Left kidney (tissue), 8 donors: Measurements from ENCODE around the gene PFDN6. TPM values are rescaled to one million over a fixed set of nuclear protein-coding genes. Genes with fewer than 3 reads are reported as not detected.
"Not testable (repeated sequence)": the region's sequence is repeated elsewhere in the genome, so short reads cannot be mapped to it uniquely, and the experiment has no call there.

Experiments
- DNase-seq: peaks from one replicate; pipeline ENCODE4 v3.0.0-alpha.2; 2013
- long read RNA-seq, 8 donors: transcript quantifications; one replicate each; lab custom pipeline, GENCODE V29; 2026
- polyA plus RNA-seq: library from polyadenylated mRNA; unstranded; fragments of 120-200 nt; gene quantifications from one replicate; pipeline ENCODE4 v1.2.1, GENCODE V29; 2013; ENCODE audit not compliant: insufficient read length

The PFDN6 gene
- 65.4 TPM for polyA plus RNA-seq
- long read RNA-seq, donor 1, transcript PFDN6-201 (4 exons, 740 nt) = major isoform, 10 of 27 reads
- long read RNA-seq, donor 1, partial matches to known transcripts = 12 of 27 reads
- long read RNA-seq, donor 1, other reads (novel, unspliced or antisense) = 0 of 27 reads
- long read RNA-seq, donor 2, transcript PFDN6-201 (4 exons, 740 nt) = major isoform, 8 of 33 reads
- long read RNA-seq, donor 2, transcript PFDN6-204 (5 exons, 884 nt) = minor isoform, 7 of 33 reads
- long read RNA-seq, donor 2, partial matches to known transcripts = 15 of 33 reads
- long read RNA-seq, donor 2, other reads (novel, unspliced or antisense) = 0 of 33 reads
- long read RNA-seq, donor 3, transcript PFDN6-201 (4 exons, 740 nt) = major isoform, 6 of 32 reads
- long read RNA-seq, donor 3, partial matches to known transcripts = 23 of 32 reads
- long read RNA-seq, donor 3, other reads (novel, unspliced or antisense) = 0 of 32 reads
- long read RNA-seq, donor 4, partial matches to known transcripts = 0 of 2 reads
- long read RNA-seq, donor 4, other reads (novel, unspliced or antisense) = 0 of 2 reads
- long read RNA-seq, donor 5, transcript PFDN6-201 (4 exons, 740 nt) = minor isoform, 10 of 88 reads
- long read RNA-seq, donor 5, transcript PFDN6-204 (5 exons, 884 nt) = major isoform, 11 of 88 reads
- long read RNA-seq, donor 5, partial matches to known transcripts = 43 of 88 reads
- long read RNA-seq, donor 5, other reads (novel, unspliced or antisense) = 18 of 88 reads
- long read RNA-seq, donor 6, transcript PFDN6-201 (4 exons, 740 nt) = major isoform, 5 of 65 reads
- long read RNA-seq, donor 6, partial matches to known transcripts = 40 of 65 reads
- long read RNA-seq, donor 6, other reads (novel, unspliced or antisense) = 13 of 65 reads
- long read RNA-seq, donor 7, transcript PFDN6-204 (5 exons, 884 nt) = minor isoform, 7 of 117 reads
- long read RNA-seq, donor 7, transcript PFDN6-201 (4 exons, 740 nt) = major isoform, 8 of 117 reads
- long read RNA-seq, donor 7, partial matches to known transcripts = 91 of 117 reads
- long read RNA-seq, donor 7, other reads (novel, unspliced or antisense) = 6 of 117 reads
- long read RNA-seq, donor 8, transcript PFDN6-204 (5 exons, 884 nt) = major isoform, 5 of 11 reads
- long read RNA-seq, donor 8, partial matches to known transcripts = 0 of 11 reads
- long read RNA-seq, donor 8, other reads (novel, unspliced or antisense) = 0 of 11 reads

DNA sequence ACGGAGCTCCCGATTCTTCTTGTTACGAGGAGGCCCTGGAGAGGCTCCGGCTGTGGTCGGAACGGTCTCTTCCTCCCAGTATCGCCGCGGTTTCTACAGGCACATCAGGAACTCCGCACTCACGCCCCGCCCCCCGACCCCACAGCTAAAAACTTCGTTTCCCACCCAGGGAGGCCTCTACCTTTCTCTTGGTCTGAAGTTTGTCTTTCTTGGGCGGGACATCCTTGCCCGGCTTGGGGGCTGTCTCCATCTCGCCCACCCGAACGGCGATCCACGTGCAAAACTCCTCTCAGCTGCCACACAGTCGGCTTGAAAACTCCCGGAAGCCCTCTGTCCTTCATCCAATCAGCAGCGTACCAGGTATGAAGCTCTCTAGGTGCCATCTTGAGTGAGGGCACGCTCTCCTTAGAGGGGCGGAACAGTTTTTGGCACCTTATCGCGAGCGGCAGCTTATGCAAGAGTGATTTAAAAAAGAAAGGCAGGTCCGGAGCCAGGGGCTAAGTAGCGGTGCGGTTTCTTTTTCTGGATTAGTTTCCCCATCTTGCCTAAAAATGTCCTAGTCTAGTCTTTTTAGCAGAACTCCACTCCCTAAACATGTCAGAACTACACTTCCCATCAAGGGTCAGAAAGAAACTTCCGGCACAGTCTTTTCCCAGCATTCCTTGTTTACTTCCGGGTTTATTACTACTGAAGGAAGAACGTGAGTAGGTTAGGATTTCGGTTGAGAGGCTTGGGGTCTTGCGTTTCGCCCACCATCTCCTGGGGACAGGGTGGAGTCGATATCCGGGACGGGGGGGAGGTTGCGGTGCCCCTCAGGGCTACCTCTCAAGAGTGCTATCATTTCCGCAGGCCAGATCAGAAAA, at the start of gene PFDN6, which contains the start of gene WDR46:
PFDN6 (plus strand) TSS at position 681 of the 863 bp plus-strand sequence. CDS start 256 bp downstream, outside the sequence.
WDR46 (minus strand) TSS at position 319 of the 863 bp plus-strand sequence; CDS start at position 250, 69 bp downstream.
- DNase-seq = peak; percentile 94

DNA sequence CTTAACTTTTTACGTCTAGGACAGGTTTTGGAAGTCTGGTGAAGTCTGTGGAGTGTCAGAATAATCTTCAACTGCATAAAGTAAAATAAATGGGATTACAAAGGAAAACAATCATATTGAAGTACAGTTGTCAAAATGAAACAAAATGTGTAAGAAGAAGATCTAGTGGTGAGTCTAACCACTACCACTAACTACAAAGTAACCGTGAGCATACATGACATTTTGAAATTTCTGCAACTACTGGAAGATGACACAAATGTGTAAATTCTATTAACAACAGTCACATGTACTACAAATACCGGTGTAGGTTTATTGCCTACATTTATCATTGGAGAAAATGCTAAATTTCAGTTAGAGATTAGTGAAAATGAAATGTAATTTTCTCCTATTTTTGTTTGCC, 47.4 kb upstream of the PFDN6 start:
- no peak for DNase-seq

DNA sequence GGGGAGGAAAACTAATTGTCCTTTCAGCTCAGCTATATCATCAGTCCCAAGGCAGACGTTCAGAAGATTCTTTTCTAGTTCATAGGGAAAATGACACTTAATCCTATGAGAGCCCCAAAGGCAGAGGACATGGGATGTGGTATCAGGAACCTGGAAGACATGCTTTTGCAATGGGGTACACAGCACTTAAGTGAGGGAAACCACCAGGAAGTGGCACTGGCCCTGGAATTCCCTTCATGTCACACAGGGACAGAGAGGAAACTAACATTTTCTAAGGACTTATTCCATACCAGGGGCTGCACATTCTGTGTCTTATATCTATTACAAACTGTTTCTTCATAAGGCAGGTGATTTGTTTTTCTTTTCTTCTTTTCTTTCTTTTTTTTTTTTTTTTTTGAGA, 45.9 kb upstream of the PFDN6 start:
- DNase-seq = no peak

DNA sequence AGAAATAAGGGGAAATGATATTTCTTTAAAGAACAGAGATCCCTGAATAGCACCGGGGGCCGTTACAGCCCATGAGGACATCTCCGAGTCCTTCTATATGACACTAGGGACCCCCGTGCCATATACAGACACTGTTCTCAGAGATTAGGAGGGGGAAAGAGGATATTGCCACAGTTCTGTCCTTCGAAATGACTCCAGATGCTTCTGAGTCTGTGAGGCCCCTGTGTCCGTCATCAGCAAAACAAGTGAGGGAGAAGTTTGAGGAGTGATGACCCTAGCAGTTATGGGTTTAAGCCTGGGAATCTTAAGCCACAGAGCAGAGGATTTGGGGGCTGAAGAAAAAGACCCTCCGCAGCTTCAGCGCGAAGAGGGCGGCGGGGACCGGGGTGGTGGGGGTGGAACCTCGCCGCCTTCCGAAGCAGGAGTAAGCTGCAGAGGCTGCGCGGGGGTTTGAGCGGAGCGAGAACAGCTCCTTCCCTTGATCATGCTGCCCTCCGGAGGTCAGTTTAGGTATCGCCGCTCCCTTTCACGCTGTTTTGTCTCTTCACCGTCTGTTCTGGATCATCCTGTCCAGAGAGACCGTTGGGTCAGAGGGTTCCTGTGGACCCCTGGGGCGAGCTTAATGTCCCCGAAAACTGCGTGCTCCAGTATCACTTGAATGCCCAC, 41.3 kb upstream of the PFDN6 start:
- peak; percentile 92 for DNase-seq

DNA sequence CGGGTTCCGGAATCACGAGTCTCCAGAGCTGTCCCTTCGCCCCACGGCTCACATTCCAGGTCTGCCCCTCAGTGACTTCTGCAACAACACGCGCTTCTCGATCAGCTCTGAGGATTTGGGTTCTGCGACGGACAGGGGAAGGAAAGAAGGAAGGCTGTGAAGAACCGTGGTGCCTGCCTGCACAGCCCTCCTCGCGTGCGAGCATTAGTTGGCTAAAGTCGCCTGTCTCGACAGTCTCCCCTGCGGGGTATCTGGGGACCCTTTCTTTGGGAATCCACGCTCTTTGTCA, 40.8 kb upstream of the PFDN6 start:
- DNase-seq = no peak

DNA sequence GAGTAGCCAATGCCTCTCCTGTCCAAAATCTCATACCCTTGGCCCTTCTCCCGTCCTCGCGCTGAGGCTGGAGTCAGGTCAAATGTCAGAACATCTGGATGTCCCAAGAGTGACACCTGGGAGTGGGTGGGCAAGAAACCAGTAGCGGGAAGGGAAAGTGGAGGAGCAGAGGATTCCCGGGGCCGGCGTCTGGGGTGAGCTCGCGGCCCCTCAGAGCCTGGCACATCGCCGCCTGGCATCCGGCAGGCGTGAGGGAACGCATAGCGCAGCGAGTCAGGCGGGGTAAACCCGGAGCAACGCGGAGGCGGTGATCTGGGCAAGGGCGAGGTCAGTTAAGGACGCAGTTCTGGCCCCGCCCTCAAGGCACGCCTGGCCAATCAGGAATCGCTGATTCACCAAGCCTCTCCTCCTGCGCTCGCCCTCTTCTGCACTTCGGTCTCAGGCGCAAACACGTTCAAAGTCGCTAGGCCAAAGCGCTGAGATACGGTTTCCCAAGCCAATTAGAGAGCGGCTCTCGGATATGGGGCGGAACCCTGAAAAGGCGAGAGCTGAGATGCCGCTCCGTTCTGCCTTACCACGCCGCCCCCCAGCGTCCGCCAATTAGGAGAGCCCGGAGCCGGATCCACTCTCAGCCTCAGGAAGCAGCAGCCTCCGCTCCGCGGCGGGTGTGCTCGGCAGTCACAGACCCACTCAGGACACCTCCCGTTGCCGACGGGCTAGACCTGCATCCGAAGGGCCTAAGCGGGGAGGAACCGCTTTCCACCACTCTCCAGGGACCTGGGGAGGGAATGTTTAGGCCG, 40.3 kb upstream of the PFDN6 start:
- peak; percentile 97 for DNase-seq

DNA sequence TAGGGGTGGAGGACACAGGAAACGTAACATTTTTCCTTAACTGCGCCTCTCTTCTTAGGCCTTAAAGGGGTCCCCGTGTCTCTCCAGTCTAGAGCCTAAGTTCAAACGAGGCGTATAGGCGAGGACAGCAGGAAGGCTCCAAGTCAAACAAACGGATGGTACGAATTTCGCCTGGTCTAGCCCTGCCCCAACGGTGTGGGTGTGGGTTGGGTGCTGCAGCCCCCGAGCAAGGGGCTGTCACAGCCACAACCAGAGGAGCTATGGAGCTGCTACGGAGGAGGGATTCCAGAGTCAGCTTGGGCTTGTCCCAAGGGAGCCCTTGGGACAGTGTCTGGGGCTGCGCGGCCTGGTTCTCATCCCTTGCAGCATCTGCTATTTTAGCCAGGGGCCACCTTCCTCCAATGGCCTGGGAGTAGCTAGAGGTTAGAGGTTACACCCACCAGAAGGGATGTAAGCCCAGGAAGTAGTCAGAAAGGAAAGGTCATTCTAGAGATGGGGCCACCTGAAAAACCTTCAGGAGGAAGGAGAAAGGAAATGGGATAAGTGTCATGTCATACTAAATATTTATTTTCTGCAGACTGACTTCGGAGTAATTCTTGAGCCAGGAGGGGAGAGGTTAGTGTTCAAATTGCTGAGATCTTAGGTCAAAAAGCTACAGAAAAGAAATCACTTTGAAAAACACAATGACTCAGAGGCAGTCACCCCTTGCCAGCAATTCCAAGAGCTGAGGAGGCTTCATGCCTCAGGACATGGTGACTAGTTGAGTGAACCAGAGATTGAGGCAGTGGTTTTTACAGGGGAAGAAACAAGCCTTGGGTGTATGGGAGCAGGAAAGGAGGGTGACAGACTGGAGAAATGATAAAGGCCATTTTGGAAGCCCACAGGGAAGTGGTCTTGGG, 39.4 kb upstream of the PFDN6 start:
- no peak for DNase-seq

DNA sequence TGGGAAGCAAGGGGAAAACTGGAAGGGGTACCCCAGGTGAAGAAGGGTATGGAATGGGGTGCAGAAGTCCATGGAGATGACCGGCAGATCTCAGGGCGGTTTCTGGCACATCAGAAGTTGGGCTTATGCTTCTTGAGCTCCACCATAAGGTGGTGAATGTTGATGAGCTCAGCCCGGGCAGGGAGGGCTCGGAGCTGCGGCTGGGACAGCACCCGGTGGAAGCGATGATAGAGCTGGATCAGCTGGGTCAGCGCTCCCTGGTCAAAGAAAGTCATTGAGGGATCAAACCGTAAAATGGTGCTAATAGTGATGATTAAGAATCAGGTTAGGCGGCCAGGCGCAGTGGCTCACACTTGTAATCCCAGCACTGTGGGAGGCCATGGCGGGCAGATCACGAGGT, 38.7 kb upstream of the PFDN6 start:
- DNase-seq = no peak

DNA sequence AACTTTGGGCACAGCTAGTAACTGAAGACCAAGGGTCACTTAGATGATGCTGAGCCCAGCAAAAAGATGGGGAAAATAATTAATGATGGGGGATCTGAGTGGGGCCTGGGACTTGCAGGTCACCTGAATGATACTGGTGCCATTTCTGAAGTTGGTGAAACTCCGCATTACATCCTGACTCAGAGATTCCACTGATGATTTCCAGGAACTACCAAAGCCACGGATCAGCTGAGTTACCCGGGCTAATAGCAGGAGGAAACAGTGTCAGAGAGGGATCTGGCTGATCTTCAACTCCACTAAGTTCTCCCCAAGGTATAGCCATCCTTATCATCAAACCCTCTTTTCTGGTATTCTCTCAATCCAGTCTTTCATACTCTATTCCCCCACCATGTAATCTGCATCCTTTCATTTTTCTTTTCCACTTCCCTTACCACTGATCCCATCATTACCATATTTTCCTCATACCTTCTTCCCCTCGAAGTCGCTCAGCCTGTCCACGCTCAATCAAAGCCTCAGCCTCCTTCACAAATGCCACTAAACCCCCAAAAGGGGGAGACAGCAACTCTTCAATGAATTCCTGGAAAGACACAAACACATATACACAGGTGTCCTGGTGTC, 37.9 kb upstream of the PFDN6 start:
- DNase-seq = no peak

DNA sequence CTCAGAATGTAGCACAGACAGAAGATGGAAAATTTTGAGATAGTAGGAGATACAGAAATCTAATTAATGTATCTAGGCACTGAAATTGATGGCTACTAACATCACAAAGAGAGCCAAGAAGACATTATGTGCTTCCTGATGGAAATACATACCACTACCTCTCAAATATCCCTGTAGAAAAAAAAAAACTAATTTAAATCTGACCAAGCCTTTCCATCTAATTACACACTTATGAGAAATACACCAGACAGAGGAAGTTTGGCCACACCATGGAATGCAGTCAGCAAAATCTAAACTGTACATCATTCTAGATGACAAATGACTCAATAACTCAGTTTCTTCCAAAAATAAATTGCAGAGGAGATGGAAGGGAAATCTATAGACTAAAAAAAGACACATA, 36.6 kb upstream of the PFDN6 start:
- DNase-seq = no peak

DNA sequence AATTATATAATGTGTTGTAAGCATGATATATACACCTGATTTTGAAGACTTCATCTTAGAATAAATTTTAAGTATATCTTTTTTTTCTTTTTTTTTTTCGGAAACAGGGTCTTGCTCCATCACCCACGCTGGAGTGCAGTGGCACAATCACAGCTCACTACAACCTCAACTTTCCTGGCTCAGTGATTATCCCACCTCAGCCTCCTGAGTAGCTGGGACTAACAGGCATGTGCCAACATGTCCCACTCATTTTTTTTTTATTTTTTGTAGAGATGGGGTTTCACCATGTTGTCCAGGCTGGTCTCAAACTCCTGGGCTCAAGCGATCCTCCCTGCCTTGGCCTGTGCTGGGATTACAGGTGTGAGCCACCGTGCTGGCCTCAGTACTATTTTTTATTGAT, 34.8 kb upstream of the PFDN6 start:
- no peak for DNase-seq

DNA sequence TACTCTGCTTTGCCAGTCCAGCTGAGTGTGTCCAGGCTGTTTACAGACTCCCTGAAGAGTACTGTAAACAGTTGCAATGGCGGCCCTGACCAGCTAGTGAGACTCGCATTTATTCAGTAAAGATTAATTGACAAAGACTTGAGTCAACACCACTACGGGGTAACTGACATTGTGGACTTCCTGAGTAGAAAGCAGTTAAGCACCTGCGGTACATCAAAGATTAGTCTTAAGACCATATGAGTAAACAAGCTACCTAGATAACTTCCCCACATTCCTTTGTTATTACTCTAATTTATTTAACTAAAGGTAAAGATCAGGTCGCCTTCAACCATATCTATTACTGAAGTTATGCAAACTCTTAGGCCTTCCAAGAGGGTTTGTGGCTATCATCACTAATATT, 30.4 kb upstream of the PFDN6 start:
- no peak for DNase-seq

DNA sequence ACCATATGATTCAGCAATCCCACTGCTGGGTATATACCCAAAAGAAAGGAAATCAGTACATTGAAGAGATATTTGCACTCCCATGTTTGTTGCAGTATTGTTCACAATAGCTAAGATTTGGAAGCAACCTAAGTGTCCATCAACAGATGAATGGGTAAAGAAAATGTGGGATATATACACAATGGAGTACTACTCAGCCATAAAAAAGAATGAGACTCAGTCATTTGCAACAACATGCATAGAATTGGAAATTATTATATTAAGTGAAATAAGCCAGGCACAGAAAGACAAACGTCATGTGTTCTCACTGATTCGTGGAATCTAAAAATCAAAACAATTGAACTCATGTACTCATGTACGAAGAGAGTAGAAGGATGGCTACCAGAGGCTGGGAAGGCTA, 26.9 kb upstream of the PFDN6 start:
- not testable (repeated sequence) for DNase-seq

DNA sequence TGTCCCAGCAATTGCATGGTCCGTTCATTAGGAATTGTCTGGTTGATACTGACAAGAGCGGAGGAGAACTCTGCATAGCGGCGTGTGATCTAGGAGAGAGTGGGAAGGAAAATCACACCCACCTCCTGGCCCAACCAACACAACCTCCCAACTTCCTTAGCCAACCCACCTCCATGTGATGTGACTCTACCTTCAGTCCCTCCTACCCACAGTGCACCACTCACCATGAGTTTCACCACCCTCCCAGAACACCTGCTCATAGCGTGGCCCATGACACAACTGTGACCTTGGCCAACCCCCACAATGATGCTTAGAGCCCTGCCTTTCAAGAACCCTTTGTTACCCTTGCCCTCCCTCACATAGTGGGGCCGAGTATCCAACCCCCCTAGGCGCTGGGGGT, 25.4 kb upstream of the PFDN6 start:
- no peak for DNase-seq

DNA sequence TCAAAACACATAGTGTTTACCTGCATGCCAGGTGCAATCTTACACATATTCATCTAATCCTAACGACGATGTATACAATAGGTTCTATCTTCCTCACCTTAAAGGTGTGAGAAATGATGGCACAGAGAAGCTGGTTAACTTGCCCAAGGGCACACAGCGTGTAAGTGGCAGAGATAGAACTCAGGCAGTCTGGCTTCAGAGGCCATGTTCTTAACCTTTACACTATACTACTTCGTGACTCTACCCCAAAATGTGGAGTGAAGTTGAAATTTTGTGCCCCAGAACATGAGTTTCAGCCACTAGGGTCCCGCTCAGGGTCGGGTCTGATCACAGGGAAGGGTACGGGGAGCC, 18.3 kb upstream of the PFDN6 start:
- no peak for DNase-seq

DNA sequence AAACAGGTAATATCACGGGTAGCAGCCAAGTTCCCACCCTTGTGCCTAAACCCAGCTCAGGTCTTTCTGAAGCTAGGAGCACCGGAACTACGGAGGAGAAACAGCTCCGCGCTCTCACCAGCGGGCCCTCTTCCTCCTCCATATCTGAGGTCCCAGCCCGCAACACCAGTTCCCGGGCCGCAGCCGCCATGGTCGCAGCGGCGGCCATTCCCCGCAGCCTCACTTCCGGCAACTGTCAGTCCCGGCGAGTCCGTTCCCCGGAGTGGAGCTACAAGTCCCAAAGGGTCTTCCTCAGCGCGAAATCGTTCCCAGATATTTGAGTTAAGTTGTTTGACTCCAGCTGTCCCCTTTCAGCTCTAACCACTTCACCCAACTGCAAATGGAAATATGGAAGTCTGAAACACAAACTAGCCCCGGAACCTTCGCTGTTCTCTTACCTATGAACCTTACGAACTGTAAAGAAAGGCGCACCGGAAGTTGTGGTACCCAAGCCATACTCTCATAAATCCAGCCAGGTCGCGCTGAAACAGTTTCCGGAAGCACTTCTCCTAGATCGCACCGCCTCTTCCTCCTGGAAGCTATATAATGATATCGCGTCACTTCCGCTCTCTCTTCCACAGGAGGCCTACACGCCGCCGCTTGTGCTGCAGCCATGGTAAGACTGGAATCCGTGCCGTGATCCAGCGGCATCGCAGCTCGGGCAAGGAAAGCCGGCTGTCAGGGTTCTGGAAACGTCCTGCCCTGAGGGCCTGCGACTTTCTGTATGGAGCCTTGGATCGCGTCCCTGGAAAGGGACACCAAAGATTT, 17.7 kb upstream of the PFDN6 start, which contains the start of the genes RPS18 and VPS52:
RPS18 (plus strand) TSS at position 608 of the 807 bp plus-strand sequence; CDS start at position 653, 45 bp downstream.
VPS52 (minus strand) TSS at position 409 of the 807 bp plus-strand sequence; CDS start at position 208, 201 bp downstream.
- peak; percentile 100 for DNase-seq
